K562 (cell line): Measurements from ENCODE around the gene GATM. TPM values are rescaled to one million over a fixed set of nuclear protein-coding genes. Genes with fewer than 3 reads are reported as not detected.

Experiments used
- ATAC-seq: fragments of 200-7000 bp; cut with Tn5 transposase; 3 replicates; pipeline ENCODE4 v1.9.1; 2020; ENCODE audit warnings: moderate library complexity
- BruUV-seq: library from RNA; stranded (reverse); fragments of 400-500 nt; replicated peaks from 2 replicates; lab custom pipeline; 2021; lab: Mats Ljungman, UMichigan
- CTCF ChIA-PET: fragments of 300-600 bp; formaldehyde crosslinking; extraction: SDS; loops from one replicate; lab custom pipeline; 2021; ENCODE audit warnings: low intra/inter-chr PET ratio; lab: Yijun Ruan, JAX
- POLR2A ChIA-PET: fragments of 300-600, 350-650 bp; sonication (Branson Sonifier 250); formaldehyde crosslinking; extraction: SDS; loops from one replicate; lab custom pipeline; 2021; ENCODE audit warnings: antibody characterized with exemption, inconsistent platforms; lab: Yijun Ruan, JAX
- DNase-seq, 4 experiments: peaks; one replicate each; pipeline versions ENCODE4 v3.0.0 to v3.0.0-alpha.2; 2011 to 2018; ENCODE audit warnings: low spot score in 3 of 4, mixed read lengths in 3 of 4; ENCODE audit errors: extremely low read depth in 1 of 4
- FAIRE-seq: peaks from 2 replicates; lab custom pipeline; 2011; peaks lifted over from hg19 to GRCh38; lab: Jason Lieb, UNC
- H2AFZ ChIP-seq: 2 replicates; pipeline ENCODE4 v1.6.0; 2011; ENCODE audit warnings: low read depth, low read length, control low read depth, inconsistent platforms
- H3K27ac ChIP-seq: fragments of 200-600 bp; 3 replicates; pipeline ENCODE4 v1.8.0; 2011; ENCODE audit warnings: low read depth, mild to moderate bottlenecking, control low read depth, inconsistent platforms, low read length, moderate library complexity, mixed read lengths; ENCODE audit errors: extremely low read depth
- H3K27me3 ChIP-seq, 2 experiments: fragments of 300-600 bp in 1 of 2; 2 replicates in 1 of 2; 3 replicates in 1 of 2; pipeline versions ENCODE4 v1.6.0 to v1.8.0; 2011; ENCODE audit warnings: inconsistent platforms in 2 of 2, low read length in 2 of 2, mild to moderate bottlenecking in 1 of 2, mixed read lengths in 1 of 2, moderate library complexity in 1 of 2; ENCODE audit not compliant: control insufficient read depth in 2 of 2, insufficient read depth in 2 of 2
- H3K36me3 ChIP-seq: fragments of 300-600 bp; 3 replicates; pipeline ENCODE4 v1.8.0; 2011; ENCODE audit warnings: mild to moderate bottlenecking, low read length, inconsistent platforms; ENCODE audit not compliant: control insufficient read depth, insufficient read depth
- H3K4me1 ChIP-seq, 2 experiments: fragments of 200-600 bp in 1 of 2; replicated peaks in 1 of 2; 2 replicates in 1 of 2; 3 replicates in 1 of 2; pipeline versions ENCODE4 v1.5.1 to v1.8.0; 2011; ENCODE audit warnings: inconsistent platforms in 2 of 2, low read length in 2 of 2, mild to moderate bottlenecking in 1 of 2, mixed read lengths in 1 of 2, moderate library complexity in 1 of 2; ENCODE audit not compliant: control insufficient read depth in 2 of 2, insufficient read depth in 2 of 2
- H3K4me2 ChIP-seq: 2 replicates; pipeline ENCODE4 v1.6.1; 2011; ENCODE audit warnings: low read length, control low read depth, inconsistent platforms, mixed read lengths; ENCODE audit not compliant: insufficient read depth
- H3K4me3 ChIP-seq: fragments of 200-600 bp; sonication (generic), shearing (Covaris generic); 2 replicates; pipeline ENCODE4 v1.5.1; 2016; ENCODE audit warnings: control low read depth, inconsistent platforms
- H3K79me2 ChIP-seq: fragments of 200-600 bp; 3 replicates; pipeline ENCODE4 v1.8.0; 2011; ENCODE audit warnings: low read length, inconsistent platforms; ENCODE audit not compliant: control insufficient read depth, insufficient read depth
- H3K9ac ChIP-seq, 2 experiments: 2 replicates each; pipeline versions ENCODE4 v1.6.0 to v1.6.1; 2011; ENCODE audit warnings: low read depth in 2 of 2, low read length in 2 of 2, control low read depth in 1 of 2, inconsistent platforms in 1 of 2, mild to moderate bottlenecking in 1 of 2, mixed read lengths in 1 of 2; ENCODE audit not compliant: insufficient read depth in 1 of 2
- H3K9me1 ChIP-seq: one replicate; pipeline ENCODE4 v1.6.0; 2011; ENCODE audit warnings: inconsistent platforms, mild to moderate bottlenecking, low read length, moderate library complexity; ENCODE audit not compliant: control insufficient read depth, insufficient read depth
- H3K9me3 ChIP-seq: replicated peaks from 2 replicates; pipeline ENCODE4 v1.5.1; 2011; ENCODE audit warnings: low read depth, low read length, inconsistent platforms; ENCODE audit not compliant: control insufficient read depth, insufficient read depth
- H4K20me1 ChIP-seq: replicated peaks from 2 replicates; pipeline ENCODE4 v1.6.1; 2011; ENCODE audit warnings: low read length, inconsistent platforms, mixed read lengths; ENCODE audit not compliant: control insufficient read depth, insufficient read depth
- BCOR ChIP-seq: fragments of 450-650 bp; IDR thresholded peaks from 2 replicates; pipeline ENCODE4 v1.6.1; 2016
- CSDE1 ChIP-seq, 2 experiments: fragments of 450-650 bp; IDR thresholded peaks; 2 replicates each; pipeline ENCODE4 v1.6.1; 2016; ENCODE audit warnings: mild to moderate bottlenecking in 1 of 2
- NBN ChIP-seq: fragments of 450-650 bp; IDR thresholded peaks from 2 replicates; pipeline ENCODE4 v1.6.1; 2016; ENCODE audit warnings: low read depth, mild to moderate bottlenecking
- POLR2AphosphoS5 ChIP-seq: IDR thresholded peaks from 2 replicates; pipeline ENCODE4 v1.6.1; 2011; ENCODE audit warnings: mild to moderate bottlenecking, low read depth, low read length, moderate library complexity; ENCODE audit not compliant: control insufficient read depth, insufficient read depth
- SPI1 ChIP-seq: IDR thresholded peaks from 2 replicates; pipeline ENCODE4 v1.6.1; 2011; ENCODE audit warnings: low read depth, low read length, control low read depth, borderline replicate concordance
- WGBS: fragments of 100-300 bp; shearing (Covaris generic); methylation state at CpG from one replicate; pipeline ENCODE4 v1.1.6; 2016; ENCODE audit warnings: low coverage, mixed read lengths; ENCODE audit not compliant: insufficient coverage; ENCODE audit errors: missing lambda C conversion rate; 5-methylcytosine and 5-hydroxymethylcytosine counted together
- in situ Hi-C: fragments of 300-500 bp; cut with MboI; formaldehyde crosslinking; loops from 4 replicates; pipeline ENCODE4 v1.15.0; 2018; ENCODE audit warnings: inconsistent platforms, mixed read lengths
- intact Hi-C: fragments of 100-400 bp; cut with micrococcal nuclease; formaldehyde crosslinking; loops from 2 replicates; pipeline ENCODE4 v1.14.2; 2022
- polyA plus RNA-seq, 8 experiments: library from polyadenylated mRNA; depleted of rRNA in 4 of 8; stranded (reverse) in 5 of 8; unstranded in 3 of 8; fragments of >200 nt; fragmentation: Nextera tagmentation in 2 of 8; fragmentation: Illumina TruSeq in 1 of 8; extraction: Ambion mirVana in 2 of 8; extraction: Trizol in 1 of 8; gene quantifications; 2 replicates each; pipeline versions ENCODE4 v1.2.1 to v1.2.3, GENCODE V29; 2011 to 2014; ENCODE audit warnings: inconsistent platforms in 1 of 8, missing spikeins in 1 of 8
- total RNA-seq, 7 experiments: library from RNA; depleted of rRNA in 6 of 7; stranded (reverse); fragments of >200 nt in 6 of 7; fragmentation: Illumina TruSeq in 2 of 7; extraction: Trizol in 2 of 7; gene quantifications; 2 replicates each; pipeline versions ENCODE4 v1.2.1 to v1.2.3, GENCODE V29; 2011 to 2021; ENCODE audit warnings: low replicate concordance in 1 of 7
- TF ChIP-seq, protein P1 (sequence below): IDR thresholded peaks from 3 replicates; pipeline ENCODE4 v1.6.1; 2011; ENCODE audit warnings: borderline replicate concordance, mild to moderate bottlenecking; ENCODE audit not compliant: insufficient read length, insufficient read depth
- TF ChIP-seq, protein P2 (sequence below), 2 experiments: IDR thresholded peaks in 1 of 2; conservative IDR thresholded peaks in 1 of 2; 2 replicates each; pipeline ENCODE4 v1.6.1; 2016; ENCODE audit warnings: low read depth in 2 of 2, mild to moderate bottlenecking in 1 of 2, missing compliant biosample characterization in 1 of 2, missing genetic modification characterization in 1 of 2, moderate library complexity in 1 of 2
- TF ChIP-seq, protein P3 (sequence below): fragments of 450-650 bp; IDR thresholded peaks from 2 replicates; pipeline ENCODE4 v1.6.1; 2016; ENCODE audit warnings: borderline replicate concordance

Gene GATM
- total and polyA plus RNA-seq, 9 of the 15 experiments (the other 6 are each of a cell fraction or from before 2014, with no cell fraction given): 0.11 to 1.1 (median 0.65) TPM

DNA sequence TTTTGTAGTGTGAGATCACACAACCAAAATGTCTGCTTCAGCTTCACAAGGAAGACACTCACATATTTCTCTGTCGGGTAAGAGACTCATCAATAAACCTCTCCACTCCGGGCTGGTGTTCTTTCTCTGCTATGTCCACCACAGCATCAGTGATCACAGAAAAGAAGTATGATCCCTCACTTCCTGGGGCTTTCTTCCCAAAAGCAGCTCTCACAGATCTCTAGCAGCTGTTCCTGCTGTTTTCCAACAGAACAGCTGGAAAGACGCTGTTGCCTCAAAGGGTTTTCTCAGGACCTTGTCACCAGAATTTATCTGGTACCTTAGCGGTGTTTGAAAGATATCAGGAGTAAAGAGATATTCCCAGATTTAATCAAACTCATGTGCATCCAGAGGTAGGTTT is 46.4 kb downstream of the GATM start:
- BruUV-seq: no TSS peak
- 0% methylated on average over 4 of the region's 4 CpGs for WGBS

More for the DNA sequence above, 46.4 kb downstream of the GATM start:
- Histone ChIP-seq H3K27me3 (peaks cover 7 to 21% of the 10 kb centered on the region in 2 experiments), H3K27ac (no peak overlapping the region), H3K4me2 (no peak overlapping the region), H2AFZ (no peak overlapping the region), H3K79me2 (no peaks in the 10 kb centered on the region), H3K9me3 (no peaks in the 10 kb centered on the region), H3K36me3 (no peaks in the 10 kb centered on the region), H3K4me1 (no peaks in the 10 kb centered on the region), H3K9me1 (no peaks in the 10 kb centered on the region), H3K9ac (no peak overlapping the region), H3K4me3 (no peak overlapping the region), H4K20me1 (no peaks in the 10 kb centered on the region)
- ATAC-seq: no peak
- intact Hi-C loops (no loop called here), in situ Hi-C loops (no loop called here)
- no peak for FAIRE-seq
- DNase-seq: no peak
- ChIA-PET POLR2A (no interaction called here), CTCF (no interaction called here)
- TF ChIP-seq, protein P1, sequence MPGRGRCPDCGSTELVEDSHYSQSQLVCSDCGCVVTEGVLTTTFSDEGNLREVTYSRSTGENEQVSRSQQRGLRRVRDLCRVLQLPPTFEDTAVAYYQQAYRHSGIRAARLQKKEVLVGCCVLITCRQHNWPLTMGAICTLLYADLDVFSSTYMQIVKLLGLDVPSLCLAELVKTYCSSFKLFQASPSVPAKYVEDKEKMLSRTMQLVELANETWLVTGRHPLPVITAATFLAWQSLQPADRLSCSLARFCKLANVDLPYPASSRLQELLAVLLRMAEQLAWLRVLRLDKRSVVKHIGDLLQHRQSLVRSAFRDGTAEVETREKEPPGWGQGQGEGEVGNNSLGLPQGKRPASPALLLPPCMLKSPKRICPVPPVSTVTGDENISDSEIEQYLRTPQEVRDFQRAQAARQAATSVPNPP: no peak
- TF ChIP-seq, protein P2, sequence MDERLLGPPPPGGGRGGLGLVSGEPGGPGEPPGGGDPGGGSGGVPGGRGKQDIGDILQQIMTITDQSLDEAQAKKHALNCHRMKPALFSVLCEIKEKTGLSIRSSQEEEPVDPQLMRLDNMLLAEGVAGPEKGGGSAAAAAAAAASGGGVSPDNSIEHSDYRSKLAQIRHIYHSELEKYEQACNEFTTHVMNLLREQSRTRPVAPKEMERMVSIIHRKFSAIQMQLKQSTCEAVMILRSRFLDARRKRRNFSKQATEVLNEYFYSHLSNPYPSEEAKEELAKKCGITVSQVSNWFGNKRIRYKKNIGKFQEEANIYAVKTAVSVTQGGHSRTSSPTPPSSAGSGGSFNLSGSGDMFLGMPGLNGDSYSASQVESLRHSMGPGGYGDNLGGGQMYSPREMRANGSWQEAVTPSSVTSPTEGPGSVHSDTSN (CRISPR knock-in tag; IDR thresholded peaks at IDR 0.05; ENCODE audit: low read depth): no peak
- TF ChIP-seq, protein P2 (tag; conservative IDR thresholded peaks at IDR 0.05; ENCODE audit: low read depth): no peak
- TF ChIP-seq CSDE1 (IDR thresholded peaks at IDR 0.05) (no peak), POLR2AphosphoS5 (no peak), NBN (no peak), SPI1 (peak; percentile 15; the same call in 1 of the 2 replicates), BCOR (no peak)
- TF ChIP-seq, protein P3, sequence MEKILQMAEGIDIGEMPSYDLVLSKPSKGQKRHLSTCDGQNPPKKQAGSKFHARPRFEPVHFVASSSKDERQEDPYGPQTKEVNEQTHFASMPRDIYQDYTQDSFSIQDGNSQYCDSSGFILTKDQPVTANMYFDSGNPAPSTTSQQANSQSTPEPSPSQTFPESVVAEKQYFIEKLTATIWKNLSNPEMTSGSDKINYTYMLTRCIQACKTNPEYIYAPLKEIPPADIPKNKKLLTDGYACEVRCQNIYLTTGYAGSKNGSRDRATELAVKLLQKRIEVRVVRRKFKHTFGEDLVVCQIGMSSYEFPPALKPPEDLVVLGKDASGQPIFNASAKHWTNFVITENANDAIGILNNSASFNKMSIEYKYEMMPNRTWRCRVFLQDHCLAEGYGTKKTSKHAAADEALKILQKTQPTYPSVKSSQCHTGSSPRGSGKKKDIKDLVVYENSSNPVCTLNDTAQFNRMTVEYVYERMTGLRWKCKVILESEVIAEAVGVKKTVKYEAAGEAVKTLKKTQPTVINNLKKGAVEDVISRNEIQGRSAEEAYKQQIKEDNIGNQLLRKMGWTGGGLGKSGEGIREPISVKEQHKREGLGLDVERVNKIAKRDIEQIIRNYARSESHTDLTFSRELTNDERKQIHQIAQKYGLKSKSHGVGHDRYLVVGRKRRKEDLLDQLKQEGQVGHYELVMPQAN: no peak
